ENCODE results near the gene BATF2. TPM values are rescaled to one million over a fixed set of nuclear protein-coding genes. Genes with fewer than 3 reads are reported as not detected.
"Not testable (repeated sequence)": the region's sequence is repeated elsewhere in the genome, so short reads cannot be mapped to it uniquely, and the experiment has no call there.

BATF2 gene
- 2.1 TPM for total RNA-seq
- long read RNA-seq, partial matches to known transcripts, result 0 of 4 reads
- long read RNA-seq, other reads (novel, unspliced or antisense), result 2 of 4 reads

GRCh38 chr11:64996710-64997380 is at the start of gene BATF2:
Gene BATF2 (minus strand): TSS chr11:64996971. CDS start chr11:64996914, 57 bp downstream.
- DNase-seq (ENCODE audit: low spot score), result no peak

GRCh38 chr11:65045728-65046127 is 49.0 kb upstream of the BATF2 start:
- no peak for DNase-seq (ENCODE audit: low spot score)

- no peak for DNase-seq (ENCODE audit: low spot score)
Measured at GRCh38 chr11:65045061-65045460, 48.3 kb upstream of the BATF2 start.

GRCh38 chr11:65043881-65044501 is 47.2 kb upstream of the BATF2 start:
- DNase-seq (ENCODE audit: low spot score), result no peak

- no peak for DNase-seq (ENCODE audit: low spot score)
Measured at GRCh38 chr11:65042891-65043290, 46.1 kb upstream of the BATF2 start.

GRCh38 chr11:65040847-65041622 is 44.3 kb upstream of the BATF2 start, which contains the start of gene SAC3D1:
Gene SAC3D1 (plus strand): TSS chr11:65041210. CDS start chr11:65041293, 83 bp downstream.
- DNase-seq (ENCODE audit: low spot score), result peak; percentile 96

- no peak for DNase-seq (ENCODE audit: low spot score)
Measured at GRCh38 chr11:65040520-65040846, 43.7 kb upstream of the BATF2 start.

- DNase-seq (ENCODE audit: low spot score), result no peak
Measured at GRCh38 chr11:65036931-65037330, 40.2 kb upstream of the BATF2 start.

GRCh38 chr11:65035579-65035978 is 38.8 kb upstream of the BATF2 start:
- DNase-seq (ENCODE audit: low spot score), result no peak

GRCh38 chr11:65034423-65034822 is 37.7 kb upstream of the BATF2 start:
- DNase-seq (ENCODE audit: low spot score), result no peak

- DNase-seq (ENCODE audit: low spot score), result no peak
Measured at GRCh38 chr11:65032216-65032615, 35.4 kb upstream of the BATF2 start.

- DNase-seq (ENCODE audit: low spot score), result peak; percentile 97
Measured at GRCh38 chr11:65027213-65028067, 30.7 kb upstream of the BATF2 start, which contains the start of gene SNX15. Gene SNX15 (plus strand): TSS chr11:65027439. CDS start chr11:65027538, 99 bp downstream.

GRCh38 chr11:65026810-65027209 is 30.0 kb upstream of the BATF2 start:
- no peak for DNase-seq (ENCODE audit: low spot score)

- not testable (repeated sequence) for DNase-seq (ENCODE audit: low spot score)
Measured at GRCh38 chr11:65023502-65023901, 26.7 kb upstream of the BATF2 start.

GRCh38 chr11:65021509-65021908 is 24.7 kb upstream of the BATF2 start:
- no peak for DNase-seq (ENCODE audit: low spot score)

- no peak for DNase-seq (ENCODE audit: low spot score)
Measured at GRCh38 chr11:65021003-65021402, 24.2 kb upstream of the BATF2 start.

- DNase-seq (ENCODE audit: low spot score), result no peak
Measured at GRCh38 chr11:65019824-65020223, 23.1 kb upstream of the BATF2 start.

- no peak for DNase-seq (ENCODE audit: low spot score)
Measured at GRCh38 chr11:65017937-65018336, 21.2 kb upstream of the BATF2 start.

GRCh38 chr11:65016705-65017104 is 19.9 kb upstream of the BATF2 start:
- DNase-seq (ENCODE audit: low spot score), result no peak

- no peak for DNase-seq (ENCODE audit: low spot score)
Measured at GRCh38 chr11:65014726-65015227, 18.0 kb upstream of the BATF2 start.

Data from mesenteric fat pad (tissue), 1 donor.